Measurements from ENCODE around the gene AUTS2. TPM values are rescaled to one million over a fixed set of nuclear protein-coding genes. Genes with fewer than 3 reads are reported as not detected.

The AUTS2 gene
- polyA plus RNA-seq, 1 donor from 2014 or later, result 97.3 TPM

DNA sequence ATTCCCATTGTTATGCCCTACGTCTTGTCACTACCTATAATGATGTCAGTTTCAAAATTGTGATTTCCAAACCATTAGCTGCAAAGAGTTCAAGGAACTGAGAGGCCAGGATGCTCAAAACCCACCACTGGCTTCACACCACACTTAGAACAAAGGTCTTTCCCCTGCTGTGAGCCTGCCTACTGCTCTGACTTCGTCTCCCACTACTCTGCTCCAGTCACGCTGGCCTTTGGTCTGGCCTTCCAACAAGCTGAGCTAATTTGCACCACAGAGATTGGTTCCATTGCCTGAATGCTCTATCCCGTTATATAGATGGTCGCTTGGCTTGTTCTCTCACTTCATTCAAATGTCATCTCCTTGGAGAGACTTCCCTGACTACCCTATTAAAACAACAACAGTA, 961.5 kb downstream of the AUTS2 start:
- Histone ChIP-seq H4K20me1 (ENCODE audit: insufficient read depth) (no peaks in the 10 kb centered on the region), H3K27ac (ENCODE audit: low read length) (no peak overlapping the region)
- TF ChIP-seq RAD21 (conservative IDR thresholded peaks at IDR 0.05) (no peak), EP300 (conservative IDR thresholded peaks at IDR 0.05; ENCODE audit: poor library complexity, severe bottlenecking) (no peak), POLR2AphosphoS5 (IDR thresholded peaks at IDR 0.05) (no peak), TAF1 (IDR thresholded peaks at IDR 0.05; ENCODE audit: low read depth) (no peak), EZH2 (IDR thresholded peaks at IDR 0.05; ENCODE audit: borderline replicate concordance, insufficient read depth, low read length, poor library complexity, severe bottlenecking) (no peak), MXI1 (conservative IDR thresholded peaks at IDR 0.05; ENCODE audit: poor library complexity, severe bottlenecking) (no peak), SMC3 (conservative IDR thresholded peaks at IDR 0.05; ENCODE audit: poor library complexity) (no peak)
- TF ChIP-seq, protein P1, sequence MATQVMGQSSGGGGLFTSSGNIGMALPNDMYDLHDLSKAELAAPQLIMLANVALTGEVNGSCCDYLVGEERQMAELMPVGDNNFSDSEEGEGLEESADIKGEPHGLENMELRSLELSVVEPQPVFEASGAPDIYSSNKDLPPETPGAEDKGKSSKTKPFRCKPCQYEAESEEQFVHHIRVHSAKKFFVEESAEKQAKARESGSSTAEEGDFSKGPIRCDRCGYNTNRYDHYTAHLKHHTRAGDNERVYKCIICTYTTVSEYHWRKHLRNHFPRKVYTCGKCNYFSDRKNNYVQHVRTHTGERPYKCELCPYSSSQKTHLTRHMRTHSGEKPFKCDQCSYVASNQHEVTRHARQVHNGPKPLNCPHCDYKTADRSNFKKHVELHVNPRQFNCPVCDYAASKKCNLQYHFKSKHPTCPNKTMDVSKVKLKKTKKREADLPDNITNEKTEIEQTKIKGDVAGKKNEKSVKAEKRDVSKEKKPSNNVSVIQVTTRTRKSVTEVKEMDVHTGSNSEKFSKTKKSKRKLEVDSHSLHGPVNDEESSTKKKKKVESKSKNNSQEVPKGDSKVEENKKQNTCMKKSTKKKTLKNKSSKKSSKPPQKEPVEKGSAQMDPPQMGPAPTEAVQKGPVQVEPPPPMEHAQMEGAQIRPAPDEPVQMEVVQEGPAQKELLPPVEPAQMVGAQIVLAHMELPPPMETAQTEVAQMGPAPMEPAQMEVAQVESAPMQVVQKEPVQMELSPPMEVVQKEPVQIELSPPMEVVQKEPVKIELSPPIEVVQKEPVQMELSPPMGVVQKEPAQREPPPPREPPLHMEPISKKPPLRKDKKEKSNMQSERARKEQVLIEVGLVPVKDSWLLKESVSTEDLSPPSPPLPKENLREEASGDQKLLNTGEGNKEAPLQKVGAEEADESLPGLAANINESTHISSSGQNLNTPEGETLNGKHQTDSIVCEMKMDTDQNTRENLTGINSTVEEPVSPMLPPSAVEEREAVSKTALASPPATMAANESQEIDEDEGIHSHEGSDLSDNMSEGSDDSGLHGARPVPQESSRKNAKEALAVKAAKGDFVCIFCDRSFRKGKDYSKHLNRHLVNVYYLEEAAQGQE (IDR thresholded peaks at IDR 0.05; ENCODE audit: borderline replicate concordance), result no peak
- TF ChIP-seq, protein P2, sequence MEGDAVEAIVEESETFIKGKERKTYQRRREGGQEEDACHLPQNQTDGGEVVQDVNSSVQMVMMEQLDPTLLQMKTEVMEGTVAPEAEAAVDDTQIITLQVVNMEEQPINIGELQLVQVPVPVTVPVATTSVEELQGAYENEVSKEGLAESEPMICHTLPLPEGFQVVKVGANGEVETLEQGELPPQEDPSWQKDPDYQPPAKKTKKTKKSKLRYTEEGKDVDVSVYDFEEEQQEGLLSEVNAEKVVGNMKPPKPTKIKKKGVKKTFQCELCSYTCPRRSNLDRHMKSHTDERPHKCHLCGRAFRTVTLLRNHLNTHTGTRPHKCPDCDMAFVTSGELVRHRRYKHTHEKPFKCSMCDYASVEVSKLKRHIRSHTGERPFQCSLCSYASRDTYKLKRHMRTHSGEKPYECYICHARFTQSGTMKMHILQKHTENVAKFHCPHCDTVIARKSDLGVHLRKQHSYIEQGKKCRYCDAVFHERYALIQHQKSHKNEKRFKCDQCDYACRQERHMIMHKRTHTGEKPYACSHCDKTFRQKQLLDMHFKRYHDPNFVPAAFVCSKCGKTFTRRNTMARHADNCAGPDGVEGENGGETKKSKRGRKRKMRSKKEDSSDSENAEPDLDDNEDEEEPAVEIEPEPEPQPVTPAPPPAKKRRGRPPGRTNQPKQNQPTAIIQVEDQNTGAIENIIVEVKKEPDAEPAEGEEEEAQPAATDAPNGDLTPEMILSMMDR (IDR thresholded peaks at IDR 0.05; ENCODE audit: poor library complexity, severe bottlenecking), result no peak

DNA sequence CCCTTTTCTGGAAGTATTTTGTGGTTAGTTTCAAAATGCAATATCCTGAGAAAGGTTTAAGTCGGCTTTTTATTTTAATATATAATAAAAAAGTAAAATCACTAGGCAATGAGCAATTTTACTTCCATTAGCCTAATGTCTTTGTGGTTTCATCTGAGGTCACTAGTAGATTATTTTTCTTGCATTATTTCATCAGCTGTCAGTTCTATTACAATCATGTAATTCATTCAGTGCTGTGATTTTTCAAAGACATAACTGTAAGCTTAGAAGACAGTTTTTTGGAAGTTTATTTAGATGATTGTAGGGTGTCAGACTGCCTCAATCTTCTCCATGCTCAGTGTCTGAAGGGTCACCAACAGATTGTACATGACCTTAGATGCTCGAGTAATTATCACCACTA, 965.7 kb downstream of the AUTS2 start:
- H3K9me3 ChIP-seq (ENCODE audit: low read length), result no peaks in the 10 kb centered on the region
- no peaks in the 10 kb centered on the region for H3K36me3 ChIP-seq (ENCODE audit: insufficient read depth, low read length)
- H3K79me2 ChIP-seq (replicated peaks; ENCODE audit: insufficient read depth, low read length), result no peaks in the 10 kb centered on the region
- no peak overlapping the region for H3K4me2 ChIP-seq (ENCODE audit: low read length)
- H3K27me3 ChIP-seq (ENCODE audit: insufficient read depth, low read depth, low read length), result no peaks in the 10 kb centered on the region
- H3K4me3 ChIP-seq (ENCODE audit: low read length), result no peak overlapping the region
- H4K20me1 ChIP-seq (ENCODE audit: insufficient read depth), result no peaks in the 10 kb centered on the region
- peaks cover 6% of the 10 kb centered on the region for H3F3A ChIP-seq (ENCODE audit: insufficient read depth, low read length, poor library complexity, severe bottlenecking)
- H3K9ac ChIP-seq (ENCODE audit: low read length), result no peak overlapping the region
- no peaks in the 10 kb centered on the region for H3K9me2 ChIP-seq (ENCODE audit: insufficient read depth, low read length)
- TF ChIP-seq EP300 (conservative IDR thresholded peaks at IDR 0.05; ENCODE audit: poor library complexity, severe bottlenecking), result no peak
- no peak for TF ChIP-seq EZH2 (IDR thresholded peaks at IDR 0.05; ENCODE audit: borderline replicate concordance, insufficient read depth, low read length, poor library complexity, severe bottlenecking)
- TF ChIP-seq MXI1 (conservative IDR thresholded peaks at IDR 0.05; ENCODE audit: poor library complexity, severe bottlenecking), result no peak
- TF ChIP-seq, protein P2 (IDR thresholded peaks at IDR 0.05; ENCODE audit: poor library complexity, severe bottlenecking), result no peak
- TF ChIP-seq SMC3 (conservative IDR thresholded peaks at IDR 0.05; ENCODE audit: poor library complexity), result no peak
- no peak for TF ChIP-seq RAD21 (conservative IDR thresholded peaks at IDR 0.05)
- TF ChIP-seq POLR2AphosphoS5 (IDR thresholded peaks at IDR 0.05), result no peak
- no peak for TF ChIP-seq TAF1 (IDR thresholded peaks at IDR 0.05; ENCODE audit: low read depth)
- TF ChIP-seq, protein P1 (IDR thresholded peaks at IDR 0.05; ENCODE audit: borderline replicate concordance), result no peak
- H2AFZ ChIP-seq (ENCODE audit: low read depth, low read length), result no peak overlapping the region
- H3K27ac ChIP-seq (ENCODE audit: low read length), result no peak overlapping the region

More for the DNA sequence above, 961.5 kb downstream of the AUTS2 start:
- H3K27me3 ChIP-seq (ENCODE audit: insufficient read depth, low read depth, low read length), result no peaks in the 10 kb centered on the region
- no peaks in the 10 kb centered on the region for H3F3A ChIP-seq (ENCODE audit: insufficient read depth, low read length, poor library complexity, severe bottlenecking)
- H2AFZ ChIP-seq (ENCODE audit: low read depth, low read length), result no peak overlapping the region
- no peak overlapping the region for H3K4me3 ChIP-seq (ENCODE audit: low read length)
- no peaks in the 10 kb centered on the region for H3K79me2 ChIP-seq (replicated peaks; ENCODE audit: insufficient read depth, low read length)
- H3K9ac ChIP-seq (ENCODE audit: low read length), result no peak overlapping the region
- H3K4me2 ChIP-seq (ENCODE audit: low read length), result no peak overlapping the region
- H3K9me2 ChIP-seq (ENCODE audit: insufficient read depth, low read length), result no peaks in the 10 kb centered on the region
- no peaks in the 10 kb centered on the region for H3K9me3 ChIP-seq (ENCODE audit: low read length)
- no peaks in the 10 kb centered on the region for H3K36me3 ChIP-seq (ENCODE audit: insufficient read depth, low read length)
